ENCODE results near the gene TMEM179. TPM values are rescaled to one million over a fixed set of nuclear protein-coding genes. Genes with fewer than 3 reads are reported as not detected.

TMEM179 gene
- total RNA-seq, 1 experiment from 2014 or later = 3.4 TPM

- no peaks in the 10 kb centered on the region for H3K36me3 ChIP-seq (ENCODE audit: control insufficient read depth, insufficient read depth, low read length)
- H3K9me3 ChIP-seq (ENCODE audit: control insufficient read depth, insufficient read depth, low read depth, low read length) = no peaks in the 10 kb centered on the region
- no peak for ATAC-seq
- no peaks in the 10 kb centered on the region for H3K4me1 ChIP-seq (ENCODE audit: control insufficient read depth, insufficient read depth, low read length)
- in situ Hi-C loops (cut with HindIII; ENCODE audit: low pct_unique_long_range_greater_than_20kb, low sequenced_read_pairs) (no loop called here), intact Hi-C loops (cut with micrococcal nuclease; ENCODE audit: unreplicated experiment) (loop anchor here (10.0 kb wide), 1 partner anchor 559 kb away; no protein-coding TSS in a partner anchor)
- no TSS peak for BruUV-seq (replicated peaks)
- ChIA-PET CTCF (no interaction called here), POLR2A (no interaction called here)
- H3K27ac ChIP-seq (ENCODE audit: low read length) = no peak overlapping the region
- no peaks in the 10 kb centered on the region; the same call in 1 of the 2 replicates for H3K27me3 ChIP-seq (ENCODE audit: control insufficient read depth, insufficient read depth, low read length)
- H3K4me3 ChIP-seq (ENCODE audit: low read depth in 2 of 2, low read length in 2 of 2) = no peak overlapping the region
- TF ChIP-seq TCF7L2 (IDR thresholded peaks at IDR 0.05; ENCODE audit: low read depth, low read length) = no peak
- TF ChIP-seq CTCF (IDR thresholded peaks at IDR 0.05) = no peak
- TF ChIP-seq POLR2AphosphoS5 (IDR thresholded peaks at IDR 0.05; ENCODE audit: low read depth, low read length) = no peak
- no peak for TF ChIP-seq SIN3A (IDR thresholded peaks at IDR 0.05; ENCODE audit: borderline replicate concordance, insufficient read depth, low read depth, low read length)
- TF ChIP-seq, protein P1, sequence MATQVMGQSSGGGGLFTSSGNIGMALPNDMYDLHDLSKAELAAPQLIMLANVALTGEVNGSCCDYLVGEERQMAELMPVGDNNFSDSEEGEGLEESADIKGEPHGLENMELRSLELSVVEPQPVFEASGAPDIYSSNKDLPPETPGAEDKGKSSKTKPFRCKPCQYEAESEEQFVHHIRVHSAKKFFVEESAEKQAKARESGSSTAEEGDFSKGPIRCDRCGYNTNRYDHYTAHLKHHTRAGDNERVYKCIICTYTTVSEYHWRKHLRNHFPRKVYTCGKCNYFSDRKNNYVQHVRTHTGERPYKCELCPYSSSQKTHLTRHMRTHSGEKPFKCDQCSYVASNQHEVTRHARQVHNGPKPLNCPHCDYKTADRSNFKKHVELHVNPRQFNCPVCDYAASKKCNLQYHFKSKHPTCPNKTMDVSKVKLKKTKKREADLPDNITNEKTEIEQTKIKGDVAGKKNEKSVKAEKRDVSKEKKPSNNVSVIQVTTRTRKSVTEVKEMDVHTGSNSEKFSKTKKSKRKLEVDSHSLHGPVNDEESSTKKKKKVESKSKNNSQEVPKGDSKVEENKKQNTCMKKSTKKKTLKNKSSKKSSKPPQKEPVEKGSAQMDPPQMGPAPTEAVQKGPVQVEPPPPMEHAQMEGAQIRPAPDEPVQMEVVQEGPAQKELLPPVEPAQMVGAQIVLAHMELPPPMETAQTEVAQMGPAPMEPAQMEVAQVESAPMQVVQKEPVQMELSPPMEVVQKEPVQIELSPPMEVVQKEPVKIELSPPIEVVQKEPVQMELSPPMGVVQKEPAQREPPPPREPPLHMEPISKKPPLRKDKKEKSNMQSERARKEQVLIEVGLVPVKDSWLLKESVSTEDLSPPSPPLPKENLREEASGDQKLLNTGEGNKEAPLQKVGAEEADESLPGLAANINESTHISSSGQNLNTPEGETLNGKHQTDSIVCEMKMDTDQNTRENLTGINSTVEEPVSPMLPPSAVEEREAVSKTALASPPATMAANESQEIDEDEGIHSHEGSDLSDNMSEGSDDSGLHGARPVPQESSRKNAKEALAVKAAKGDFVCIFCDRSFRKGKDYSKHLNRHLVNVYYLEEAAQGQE (IDR thresholded peaks at IDR 0.05; ENCODE audit: insufficient read depth in 1 of 2, low read depth in 2 of 2, low read length in 1 of 2) = no peak
- no peak for DNase-seq (ENCODE audit: low read depth, low spot score)
Observed at GRCh38 chr14:104634138-104634760, 29.7 kb upstream of the TMEM179 start.

DNA sequence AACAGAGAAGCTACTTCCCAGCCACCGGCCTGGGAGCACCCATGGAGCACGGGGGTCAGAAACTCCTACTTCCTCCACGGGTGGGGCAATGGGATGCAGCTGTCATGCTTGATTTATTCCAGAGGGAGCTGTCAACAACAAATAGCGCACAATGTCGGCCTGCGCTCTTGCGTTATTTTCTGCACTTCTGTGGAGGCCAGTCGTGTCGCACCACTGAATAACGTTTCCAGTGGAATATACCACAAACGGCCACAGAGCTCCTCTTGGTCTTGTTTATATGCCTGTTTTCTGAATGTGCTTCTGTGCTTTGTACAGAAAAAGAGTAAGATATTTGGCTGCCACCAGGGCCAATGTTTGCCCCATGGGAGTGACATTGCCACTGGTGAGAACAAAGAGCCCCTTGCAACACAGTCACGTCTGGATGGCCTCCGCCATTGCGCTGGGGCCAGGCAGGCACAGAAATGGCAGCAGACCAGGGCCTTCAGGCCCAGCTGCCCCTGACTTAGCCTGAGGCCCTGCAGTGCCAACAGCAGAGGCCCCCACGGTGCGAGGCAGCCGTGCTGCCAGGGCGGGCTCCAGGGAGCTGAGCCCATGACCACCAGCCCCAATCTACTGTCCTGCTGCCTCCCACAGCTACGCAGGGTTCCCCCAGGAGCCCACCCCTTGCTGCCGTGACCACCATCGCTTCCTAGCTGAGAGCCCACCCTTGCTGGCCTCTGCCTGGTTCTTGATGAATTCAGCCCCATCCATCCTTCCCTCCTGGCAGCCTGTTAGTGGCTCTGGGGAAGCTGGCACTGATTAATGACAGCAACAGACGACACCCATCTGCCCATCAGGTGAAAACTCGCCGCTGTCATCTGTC is 28.9 kb upstream of the TMEM179 start:
- no peaks in the 10 kb centered on the region for H3K36me3 ChIP-seq (ENCODE audit: control insufficient read depth, insufficient read depth, low read length)
- CTCF ChIA-PET = no interaction called here
- no peaks in the 10 kb centered on the region for H3K9me3 ChIP-seq (ENCODE audit: control insufficient read depth, insufficient read depth, low read depth, low read length)
- in situ Hi-C loops (cut with HindIII; ENCODE audit: low pct_unique_long_range_greater_than_20kb, low sequenced_read_pairs) = no loop called here
- H3K4me3 ChIP-seq (ENCODE audit: low read depth in 2 of 2, low read length in 2 of 2) = no peak overlapping the region
- POLR2A ChIA-PET = no interaction called here
- ATAC-seq (no peak), DNase-seq (ENCODE audit: low read depth, low spot score) (no peak)
- intact Hi-C loops (cut with micrococcal nuclease; ENCODE audit: unreplicated experiment) = loop anchor here (10.0 kb wide), 1 partner anchor 559 kb away; no protein-coding TSS in a partner anchor
- no peaks in the 10 kb centered on the region for H3K4me1 ChIP-seq (ENCODE audit: control insufficient read depth, insufficient read depth, low read length)
- no TSS peak for BruUV-seq (replicated peaks)
- TF ChIP-seq CTCF (IDR thresholded peaks at IDR 0.05) = no peak
- TF ChIP-seq, protein P1 (IDR thresholded peaks at IDR 0.05; ENCODE audit: insufficient read depth in 1 of 2, low read depth in 2 of 2, low read length in 1 of 2) = no peak
- TF ChIP-seq TCF7L2 (IDR thresholded peaks at IDR 0.05; ENCODE audit: low read depth, low read length) = no peak
- TF ChIP-seq SIN3A (IDR thresholded peaks at IDR 0.05; ENCODE audit: borderline replicate concordance, insufficient read depth, low read depth, low read length) = no peak
- no peak for TF ChIP-seq POLR2AphosphoS5 (IDR thresholded peaks at IDR 0.05; ENCODE audit: low read depth, low read length)
- H3K27me3 ChIP-seq (ENCODE audit: control insufficient read depth, insufficient read depth, low read length) = no peaks in the 10 kb centered on the region; the same call in 1 of the 2 replicates
- H3K27ac ChIP-seq (ENCODE audit: low read length) = no peak overlapping the region
